GM12864 (cell line): ENCODE measurements around the gene SEMA6A.
A peak's percentile ranks its signal among the peaks of the same experiment; 100 is the strongest.

ENCODE experiments used
- DNase-seq: peaks from one replicate; pipeline ENCODE4 v3.0.0-alpha.2; 2011; ENCODE audit warnings: low read depth
- H3K4me3 ChIP-seq: 2 replicates; pipeline ENCODE4 v1.5.1; 2011; ENCODE audit warnings: mild to moderate bottlenecking, low read depth, low read length, control low read depth
- TF ChIP-seq, protein P1 (sequence below): IDR thresholded peaks from 2 replicates; pipeline ENCODE4 v1.5.1; 2011; ENCODE audit warnings: low read depth, mild to moderate bottlenecking, moderate library complexity, low read length, control low read depth, inconsistent platforms; ENCODE audit errors: missing control alignments

SEMA6A gene

GRCh38 chr5:116454417-116454927 is 120.2 kb downstream of the SEMA6A start:
- peak; percentile 38 for DNase-seq
- TF ChIP-seq, protein P1, sequence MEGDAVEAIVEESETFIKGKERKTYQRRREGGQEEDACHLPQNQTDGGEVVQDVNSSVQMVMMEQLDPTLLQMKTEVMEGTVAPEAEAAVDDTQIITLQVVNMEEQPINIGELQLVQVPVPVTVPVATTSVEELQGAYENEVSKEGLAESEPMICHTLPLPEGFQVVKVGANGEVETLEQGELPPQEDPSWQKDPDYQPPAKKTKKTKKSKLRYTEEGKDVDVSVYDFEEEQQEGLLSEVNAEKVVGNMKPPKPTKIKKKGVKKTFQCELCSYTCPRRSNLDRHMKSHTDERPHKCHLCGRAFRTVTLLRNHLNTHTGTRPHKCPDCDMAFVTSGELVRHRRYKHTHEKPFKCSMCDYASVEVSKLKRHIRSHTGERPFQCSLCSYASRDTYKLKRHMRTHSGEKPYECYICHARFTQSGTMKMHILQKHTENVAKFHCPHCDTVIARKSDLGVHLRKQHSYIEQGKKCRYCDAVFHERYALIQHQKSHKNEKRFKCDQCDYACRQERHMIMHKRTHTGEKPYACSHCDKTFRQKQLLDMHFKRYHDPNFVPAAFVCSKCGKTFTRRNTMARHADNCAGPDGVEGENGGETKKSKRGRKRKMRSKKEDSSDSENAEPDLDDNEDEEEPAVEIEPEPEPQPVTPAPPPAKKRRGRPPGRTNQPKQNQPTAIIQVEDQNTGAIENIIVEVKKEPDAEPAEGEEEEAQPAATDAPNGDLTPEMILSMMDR: no peak
- no peak overlapping the region for H3K4me3 ChIP-seq

GRCh38 chr5:116453988-116454411 is 120.6 kb downstream of the SEMA6A start:
- no peak for DNase-seq
- TF ChIP-seq, protein P1: no peak
- H3K4me3 ChIP-seq: no peak overlapping the region

DNA sequence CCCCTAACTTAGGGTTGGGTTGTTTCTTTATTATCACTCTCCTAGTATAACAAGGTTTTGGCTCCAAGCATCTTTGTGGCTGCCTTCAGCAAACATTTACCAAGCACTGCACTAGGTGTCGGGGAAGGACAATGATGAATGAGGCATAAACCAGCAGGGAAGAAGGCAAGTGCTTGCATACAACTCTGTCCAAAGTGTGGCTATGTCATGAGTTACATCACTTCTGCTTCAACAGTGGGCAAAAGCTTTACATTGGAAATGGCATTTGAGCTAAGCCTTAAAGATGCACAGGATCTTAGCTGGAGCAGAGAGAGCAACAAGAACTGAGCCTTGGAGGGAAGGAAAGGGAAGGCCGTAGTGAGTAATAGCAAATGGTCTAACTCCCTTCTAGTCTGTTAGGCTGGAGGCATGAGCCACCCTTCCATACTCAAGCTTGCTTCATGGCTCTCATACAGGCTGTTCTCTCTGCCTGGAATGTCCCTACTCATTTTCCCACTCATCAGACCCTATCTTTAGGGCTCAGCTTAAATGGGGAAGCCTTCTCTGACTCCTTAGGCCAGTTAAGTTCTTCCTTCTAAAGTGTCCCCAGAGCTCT is 121.8 kb downstream of the SEMA6A start:
- no peak overlapping the region for H3K4me3 ChIP-seq
- DNase-seq: no peak
- TF ChIP-seq, protein P1: no peak

GRCh38 chr5:116451905-116452450 is 122.6 kb downstream of the SEMA6A start:
- no peak overlapping the region for H3K4me3 ChIP-seq
- DNase-seq: no peak
- TF ChIP-seq, protein P1: no peak

GRCh38 chr5:116451066-116451465 is 123.6 kb downstream of the SEMA6A start:
- DNase-seq: no peak

DNA sequence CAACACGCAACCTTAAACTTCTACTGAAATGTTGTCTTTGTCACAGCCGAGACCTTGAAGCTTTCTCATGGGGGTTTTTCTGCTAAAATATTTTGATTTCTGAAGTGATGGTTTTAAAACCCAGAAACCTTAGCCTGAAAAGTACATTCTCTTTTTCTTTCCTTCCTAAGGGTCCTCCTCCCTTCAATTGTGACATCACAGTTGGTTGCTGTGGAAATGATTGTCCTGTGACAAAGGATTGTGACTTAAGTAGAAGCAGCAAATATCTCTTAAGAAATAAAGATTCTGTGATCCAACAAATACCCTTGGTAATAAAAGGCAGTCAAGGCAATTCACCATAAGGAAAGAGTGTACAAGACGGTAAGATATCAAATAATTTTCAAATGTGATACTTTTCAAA is 125.2 kb downstream of the SEMA6A start:
- TF ChIP-seq, protein P1: no peak
- no peak for DNase-seq
- H3K4me3 ChIP-seq: no peak overlapping the region

More at GRCh38 chr5:116451066-116451465, 123.6 kb downstream of the SEMA6A start:
- TF ChIP-seq, protein P1: no peak
- no peak overlapping the region for H3K4me3 ChIP-seq
